SK-MEL-5 (cell line): ENCODE measurements around the gene GOLGA6A. TPM values are rescaled to one million over a fixed set of nuclear protein-coding genes. Genes with fewer than 3 reads are reported as not detected.
"Not testable (repeated sequence)": the region's sequence is repeated elsewhere in the genome, so short reads cannot be mapped to it uniquely, and the experiment has no call there.

Experiments used
- DNase-seq: peaks from one replicate; pipeline ENCODE4 v3.0.0-alpha.2; 2016; ENCODE audit warnings: low read depth, low spot score
- in situ Hi-C: cut with HindIII; loops from 2 replicates; pipeline ENCODE4 v1.10.0; 2016; ENCODE audit warnings: low sequenced_read_pairs, high pct_unique_total_duplicates, low pct_unique_long_range_greater_than_20kb
- total RNA-seq: library from RNA; depleted of rRNA; stranded (reverse); fragments of >200 nt; shearing (Covaris generic); gene quantifications from 2 replicates; pipeline ENCODE4 v1.2.3, GENCODE V29; 2014

The GOLGA6A gene
- total RNA-seq, 1 experiment from 2014 or later, result not detected

DNA sequence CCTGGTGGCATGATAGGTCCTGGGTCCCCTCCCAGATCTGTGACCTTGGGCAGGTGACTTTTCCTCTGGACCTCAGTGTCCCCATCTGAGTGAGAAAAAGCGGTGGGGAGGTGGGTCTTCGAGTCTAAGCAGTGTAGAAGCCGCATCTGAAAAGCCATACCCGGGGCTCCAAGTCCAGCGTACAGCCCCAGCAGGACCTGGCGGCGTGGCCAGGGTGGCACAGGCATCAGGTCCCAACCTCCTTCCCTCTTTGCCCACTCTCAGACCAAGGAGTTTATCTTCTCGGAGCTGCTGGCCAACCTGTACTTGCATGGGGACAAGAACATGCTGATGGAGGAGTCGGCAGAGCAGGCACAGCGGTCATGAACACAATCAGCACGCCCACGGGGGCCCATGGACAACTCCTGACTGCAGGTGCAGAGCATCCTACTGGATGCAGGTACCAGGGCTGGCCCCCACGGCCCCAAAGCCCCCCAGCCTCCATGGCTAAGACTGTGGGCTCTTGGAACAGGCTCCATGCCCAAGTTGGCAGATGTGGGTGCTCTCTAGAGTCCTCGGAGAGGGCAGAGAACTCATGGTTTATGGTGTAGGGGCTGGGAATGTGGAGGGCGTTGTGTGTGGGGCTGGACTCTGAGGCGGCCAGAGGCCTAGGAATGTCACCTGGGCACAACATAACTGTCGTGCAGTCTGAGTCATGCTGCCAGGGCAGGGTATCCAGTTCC is 18.8 kb downstream of the GOLGA6A start:
- in situ Hi-C loops, DNase-seq: not testable (repeated sequence)

DNA sequence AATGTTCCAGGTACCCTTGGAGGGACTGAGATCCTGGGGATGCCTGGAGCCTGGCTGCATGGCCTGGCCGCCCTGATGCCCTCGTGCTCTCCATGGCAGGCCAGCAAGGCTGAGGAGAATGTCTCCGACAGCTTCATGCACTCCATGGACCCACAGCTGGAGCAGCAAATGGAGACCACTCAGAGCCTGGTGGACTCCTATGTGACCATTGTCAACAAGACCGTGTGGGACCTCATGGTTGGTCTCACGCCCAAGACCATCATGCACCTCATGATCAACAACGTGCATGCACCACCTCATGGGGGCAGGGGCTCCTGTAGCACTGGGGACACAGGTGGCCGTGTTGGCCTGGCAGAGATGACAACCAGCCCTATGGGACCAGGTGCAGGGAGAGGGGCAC is 19.7 kb downstream of the GOLGA6A start:
- DNase-seq, result no peak
- in situ Hi-C loops, result no loop called here

DNA sequence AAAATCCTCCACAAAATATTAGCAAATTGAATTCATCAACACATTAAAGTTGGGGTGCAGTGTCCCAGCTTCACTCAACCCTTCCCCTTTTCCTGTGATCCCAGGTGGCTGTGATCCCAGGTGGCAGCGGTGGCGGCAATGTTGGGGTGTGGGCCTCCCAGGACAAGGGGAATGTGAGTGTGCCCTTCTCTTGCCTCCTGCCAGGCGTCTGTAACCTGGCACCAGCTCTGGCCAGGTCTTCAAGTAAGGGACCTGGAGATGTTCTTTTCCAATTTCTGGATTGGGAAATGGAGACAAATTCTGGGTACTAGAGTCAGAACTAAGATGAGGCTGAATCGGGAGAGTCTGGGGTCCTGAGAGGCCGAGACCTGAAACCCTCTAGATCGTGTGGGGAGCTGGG is 20.1 kb downstream of the GOLGA6A start:
- in situ Hi-C loops, result no loop called here
- no peak for DNase-seq

DNA sequence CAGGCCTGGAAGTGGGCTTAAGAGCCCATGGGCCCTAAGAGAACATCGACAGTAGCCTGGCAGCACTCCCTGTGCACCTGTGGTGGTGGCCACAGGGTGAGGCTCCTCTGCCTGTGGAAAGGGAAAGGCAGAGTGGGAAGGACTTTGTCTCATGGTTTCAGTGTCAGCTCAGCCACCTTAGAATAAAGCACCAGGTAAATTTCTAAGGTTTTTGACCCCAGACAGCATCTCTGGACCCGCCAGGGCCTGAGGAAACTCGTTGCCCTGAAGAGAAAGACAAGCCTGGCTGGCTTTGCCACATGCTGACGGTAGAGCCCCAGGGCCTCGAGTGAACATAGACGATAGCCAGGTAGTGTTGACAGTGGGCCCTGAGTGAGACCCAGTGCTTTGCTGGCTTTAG is 22.1 kb downstream of the GOLGA6A start:
- DNase-seq, result no peak
- in situ Hi-C loops, result no loop called here

DNA sequence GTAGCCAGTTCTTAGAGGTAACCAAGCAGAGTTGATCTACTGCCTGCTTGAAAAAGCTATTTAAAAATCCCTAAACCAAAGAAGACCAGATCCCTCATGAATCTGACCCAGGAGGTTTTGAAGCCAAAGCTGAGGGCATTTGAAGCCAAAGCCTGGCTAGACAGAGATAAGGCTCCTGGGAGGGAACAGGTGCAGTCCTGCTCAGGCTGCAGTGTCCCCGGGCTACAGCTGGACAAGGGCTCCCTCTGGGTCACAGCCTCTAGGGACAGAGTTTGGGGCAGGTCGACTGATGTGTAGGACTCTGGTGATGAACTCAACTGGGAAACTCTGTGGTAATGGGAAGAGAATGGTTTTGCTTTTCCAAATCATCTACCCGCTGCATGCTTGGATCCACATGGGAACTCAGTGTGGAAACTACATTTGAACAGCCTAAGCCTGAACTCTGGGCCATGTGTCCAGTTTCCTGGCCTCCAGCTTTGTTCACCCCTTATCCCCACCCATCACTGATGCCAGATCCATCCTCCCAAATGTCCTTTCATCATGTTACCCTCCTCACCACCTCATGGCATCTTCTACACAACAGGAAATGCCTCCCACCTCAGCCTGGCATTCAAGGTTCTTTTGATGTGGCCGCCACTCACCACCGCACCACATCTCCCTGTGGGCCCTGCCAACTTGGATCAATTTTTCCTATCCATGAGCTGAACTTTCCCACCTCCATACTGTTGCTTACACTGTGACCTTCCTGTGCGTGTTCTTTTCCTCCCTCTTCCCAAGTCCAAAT is 23.1 kb downstream of the GOLGA6A start:
- in situ Hi-C loops, DNase-seq: not testable (repeated sequence)

DNA sequence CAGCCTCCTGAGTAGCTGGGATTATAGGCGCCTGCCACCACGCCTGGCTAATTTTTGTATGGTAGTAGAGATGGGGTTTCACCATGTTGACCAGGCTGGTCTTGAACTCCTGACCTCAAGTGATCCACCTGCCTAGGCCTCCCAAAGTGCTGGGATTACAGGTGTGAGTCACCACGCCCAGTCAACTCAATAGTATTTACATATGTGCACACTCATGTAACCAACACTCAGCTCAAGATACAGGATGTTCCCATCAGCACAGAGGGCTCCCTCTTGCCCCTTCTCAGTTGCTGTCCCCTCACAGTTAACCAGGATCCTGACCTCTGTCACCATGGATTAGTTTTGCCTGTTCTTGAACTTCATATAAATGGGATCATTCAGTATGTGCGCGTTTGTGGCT is 26.0 kb downstream of the GOLGA6A start:
- in situ Hi-C loops, DNase-seq: not testable (repeated sequence)

DNA sequence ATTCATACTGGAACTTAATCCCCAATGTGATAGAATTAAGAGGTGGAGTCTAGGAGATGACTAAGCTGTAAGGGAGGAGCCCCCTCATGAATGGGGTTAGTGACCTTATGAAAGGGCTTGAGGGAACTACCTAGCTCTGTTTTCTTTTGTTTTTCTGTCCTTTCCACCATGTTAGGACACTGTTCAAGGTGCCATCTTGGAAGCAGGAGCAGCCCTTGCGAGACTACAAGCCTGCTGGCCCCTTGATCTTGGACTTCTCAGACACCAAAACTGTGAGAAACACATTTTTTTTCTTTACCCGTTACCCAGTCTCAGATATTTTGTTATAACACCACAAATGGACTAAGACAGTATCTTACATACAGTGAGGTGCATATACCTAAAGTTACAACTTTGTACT is 26.5 kb downstream of the GOLGA6A start:
- in situ Hi-C loops, result no loop called here
- peak; percentile 40 for DNase-seq

DNA sequence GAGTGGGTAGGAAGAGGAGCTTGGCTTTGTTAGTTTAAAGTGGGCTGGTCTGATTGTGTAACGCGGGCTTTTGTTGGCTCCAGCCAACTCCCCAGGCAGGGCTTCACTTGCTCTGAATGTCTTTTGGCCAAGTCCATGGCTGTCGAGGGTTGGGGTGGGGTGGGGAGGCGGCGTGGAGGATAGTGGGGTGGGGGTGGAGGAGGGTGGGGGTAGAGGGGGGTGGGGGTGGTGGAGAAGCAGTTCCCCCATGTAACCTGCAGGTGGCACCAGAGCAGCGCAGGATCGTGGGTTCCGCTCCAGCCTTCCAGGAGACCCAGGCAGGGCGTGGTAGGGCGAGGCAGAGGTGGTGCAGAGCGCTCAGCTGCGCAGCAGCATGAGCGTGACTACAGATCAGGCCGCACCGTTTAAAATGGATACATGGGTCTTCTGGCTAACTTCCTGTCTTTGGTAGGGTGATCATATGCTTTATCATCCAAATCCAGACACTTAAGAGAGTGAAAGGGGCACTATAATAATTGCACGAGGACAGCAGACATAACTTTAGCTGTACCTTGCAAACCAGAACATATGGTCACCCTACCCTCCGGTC is 28.3 kb downstream of the GOLGA6A start:
- DNase-seq, result peak; percentile 74
- in situ Hi-C loops, result no loop called here

DNA sequence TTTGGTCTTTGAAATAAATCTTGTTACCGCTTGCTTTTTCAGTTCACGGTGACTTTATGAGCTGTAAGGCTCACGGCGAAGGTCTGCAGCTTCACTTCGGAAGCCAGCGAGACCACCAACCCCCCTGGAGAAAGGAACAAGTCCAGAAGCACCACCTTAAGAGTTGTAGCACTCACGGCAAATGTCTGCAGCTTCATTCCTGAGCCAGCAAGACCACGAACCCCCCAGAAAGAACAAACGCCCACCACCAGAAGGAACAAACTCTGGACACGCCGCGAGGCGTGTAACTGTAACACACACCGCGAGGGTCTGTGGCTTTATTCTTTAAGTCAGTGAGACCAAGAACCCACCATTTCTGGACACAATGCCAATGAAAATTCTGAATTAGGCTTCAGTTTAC is 28.8 kb downstream of the GOLGA6A start:
- DNase-seq, result no peak
- in situ Hi-C loops, result no loop called here

DNA sequence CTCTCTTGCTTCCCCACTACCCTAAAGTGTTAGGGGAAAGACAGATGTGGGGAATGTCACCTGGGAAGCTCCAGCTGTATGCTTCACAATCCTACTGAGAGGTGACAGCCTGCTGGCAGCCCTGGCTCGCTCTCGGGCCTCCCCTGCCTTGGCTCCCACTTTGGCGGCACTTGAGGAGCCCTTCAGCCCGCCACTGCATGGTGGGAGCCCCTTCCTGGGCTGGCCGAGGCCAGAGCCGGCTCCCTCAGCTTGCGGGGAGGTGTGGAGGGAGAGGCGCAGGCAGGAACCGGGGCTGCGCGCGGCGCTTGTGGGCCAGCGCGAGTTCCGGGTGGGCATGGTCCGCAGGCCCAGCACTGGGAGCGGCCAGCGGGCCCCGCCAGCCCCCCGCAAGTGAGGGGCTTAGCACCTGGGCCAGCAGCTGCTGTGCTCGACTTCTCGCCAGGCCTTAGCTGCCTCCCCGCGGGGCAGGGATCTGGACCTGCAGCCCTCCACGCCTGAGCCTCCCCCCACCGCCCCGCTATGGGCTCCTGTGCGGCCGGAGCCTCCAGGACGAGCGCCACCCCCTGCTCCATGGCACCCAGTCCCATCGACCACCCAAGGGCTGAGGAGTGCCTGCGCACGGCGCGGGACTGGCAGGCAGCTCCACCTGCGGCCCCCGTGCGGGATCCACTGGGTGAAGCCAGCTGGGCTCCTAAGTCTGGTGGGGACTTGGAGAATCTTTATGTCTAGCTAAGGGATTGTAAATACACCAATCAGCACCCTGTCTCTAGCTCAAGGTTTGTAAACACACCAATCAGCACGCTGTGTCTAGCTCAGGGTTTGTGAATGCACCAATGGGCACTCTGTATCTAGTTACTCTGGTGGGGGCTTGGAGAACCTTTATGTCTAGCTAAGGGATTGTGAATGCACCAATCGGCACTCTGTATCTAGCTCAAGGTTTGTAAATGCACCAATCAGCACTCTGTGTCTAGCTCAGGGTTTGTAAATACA is 29.8 kb downstream of the GOLGA6A start:
- DNase-seq, in situ Hi-C loops: not testable (repeated sequence)

DNA sequence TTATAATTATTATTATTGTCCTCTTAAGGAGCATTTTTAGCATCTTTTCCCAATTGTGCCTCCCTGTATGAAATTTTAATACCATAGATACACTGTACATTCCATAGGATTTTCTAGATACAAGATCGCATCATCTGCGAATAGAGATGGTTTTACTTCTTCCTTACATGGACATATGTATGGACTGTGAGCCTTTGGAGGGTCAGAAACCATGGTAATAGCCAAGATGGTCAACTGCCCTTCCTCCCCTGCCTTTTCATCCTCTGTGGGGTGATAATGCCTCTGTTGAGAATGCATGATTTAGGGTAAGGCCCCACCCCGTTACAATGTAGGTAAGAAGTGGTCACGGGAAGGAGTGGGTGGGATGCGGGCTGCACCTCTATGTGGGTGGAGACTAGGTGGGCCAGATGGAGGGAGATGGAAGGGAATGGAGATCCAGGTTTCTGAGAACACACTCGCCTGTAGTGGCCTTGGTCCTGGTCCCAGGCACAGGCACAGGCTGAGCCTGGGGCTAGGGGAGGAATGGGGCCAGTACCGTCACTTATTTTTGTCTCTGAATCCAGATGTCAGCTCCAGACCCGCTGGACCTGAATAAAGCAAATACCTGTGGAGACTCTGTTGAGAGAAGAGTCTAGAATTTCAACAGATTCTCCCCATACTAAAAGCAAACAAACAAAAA is 31.7 kb downstream of the GOLGA6A start:
- DNase-seq, result no peak
- in situ Hi-C loops, result no loop called here

DNA sequence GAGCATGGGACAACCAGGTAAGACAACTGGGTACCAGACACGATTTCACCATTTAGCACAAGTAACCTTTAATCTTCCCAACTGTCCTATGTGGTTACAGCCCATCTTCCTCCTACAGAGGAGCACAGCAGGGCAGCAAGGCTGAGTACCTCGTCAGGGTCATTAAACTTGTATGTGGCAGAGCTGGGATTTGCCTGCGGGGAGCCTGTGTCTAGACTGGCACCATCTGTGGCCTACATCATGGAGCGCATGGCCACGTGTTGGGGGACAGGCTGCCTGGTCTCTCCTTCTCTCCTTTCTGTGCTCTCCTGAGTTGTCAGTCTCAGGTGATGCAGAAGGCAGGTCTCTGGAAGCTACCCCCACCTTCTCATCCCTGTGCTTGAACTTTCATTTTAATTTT is 32.2 kb downstream of the GOLGA6A start:
- in situ Hi-C loops, result no loop called here
- no peak for DNase-seq

DNA sequence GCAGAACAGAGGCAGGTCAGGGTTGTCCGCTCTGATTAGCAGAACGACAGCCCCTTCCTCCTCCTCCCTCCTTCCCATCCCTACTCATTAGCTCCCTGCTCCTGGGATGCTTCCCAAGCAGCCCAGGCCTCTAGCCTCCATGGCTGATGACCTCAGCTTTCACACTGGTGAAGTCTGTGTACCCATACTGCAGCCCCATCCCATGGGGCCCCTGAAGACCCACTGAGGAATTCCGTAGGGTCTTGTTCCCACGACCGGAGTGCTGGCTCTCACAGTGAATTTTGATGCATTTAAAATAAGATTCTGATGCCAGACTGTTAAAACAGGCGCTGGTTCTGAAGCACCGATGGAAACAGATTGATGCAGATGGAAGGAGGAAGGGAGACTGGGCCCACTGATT is 36.1 kb downstream of the GOLGA6A start:
- DNase-seq, result no peak
- in situ Hi-C loops, result no loop called here

DNA sequence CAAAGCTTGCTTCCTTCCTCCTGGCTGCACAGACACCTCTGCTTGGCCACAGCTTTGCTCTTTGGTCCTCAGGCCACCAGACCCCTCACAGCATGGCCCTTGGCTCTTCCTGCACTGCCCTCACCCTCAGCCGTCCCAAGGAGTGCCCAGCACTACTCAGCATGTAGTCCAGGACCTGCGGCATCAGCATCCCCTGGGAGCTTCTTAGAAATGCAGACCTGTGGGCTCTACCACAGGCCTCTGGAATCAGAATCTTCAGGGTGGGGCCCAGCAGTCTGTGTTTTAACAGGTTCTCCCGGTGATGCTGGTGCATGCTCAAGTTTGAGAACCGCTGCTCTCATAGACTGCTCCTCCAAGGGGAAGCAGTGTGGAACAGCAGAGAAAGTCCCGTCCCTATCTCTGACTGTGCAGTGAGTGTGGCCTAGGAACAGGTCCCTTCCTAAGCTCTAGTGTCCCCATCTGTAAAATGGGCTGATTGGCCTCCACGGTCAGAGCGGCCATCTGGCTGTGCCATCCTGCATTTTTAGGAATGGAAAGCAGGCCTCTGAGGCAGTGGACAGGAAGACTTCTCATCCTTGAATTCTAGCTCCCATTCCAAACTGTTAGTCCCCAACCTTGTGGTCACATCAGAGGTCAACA is 36.6 kb downstream of the GOLGA6A start:
- in situ Hi-C loops, result no loop called here
- no peak for DNase-seq

DNA sequence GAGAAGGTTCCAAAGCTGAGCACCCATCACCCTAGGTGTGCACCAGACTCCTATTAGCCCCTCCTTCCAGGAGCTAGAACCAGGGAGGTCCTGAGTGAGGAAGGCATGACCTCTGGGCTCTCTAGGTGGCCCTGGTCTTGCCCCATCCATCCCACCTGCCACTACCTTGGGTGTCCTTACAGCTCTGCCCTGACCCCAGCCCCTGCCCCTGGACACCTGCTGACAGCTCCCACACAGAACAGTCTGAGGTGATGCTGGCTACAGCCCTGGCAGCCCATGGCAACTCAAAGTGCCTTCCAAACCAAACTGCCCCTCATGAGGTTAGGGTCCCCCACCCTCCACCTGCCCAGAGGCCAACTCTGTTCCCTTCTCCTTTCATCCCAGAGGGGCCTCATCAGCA is 37.2 kb downstream of the GOLGA6A start:
- in situ Hi-C loops, result no loop called here
- DNase-seq, result no peak

DNA sequence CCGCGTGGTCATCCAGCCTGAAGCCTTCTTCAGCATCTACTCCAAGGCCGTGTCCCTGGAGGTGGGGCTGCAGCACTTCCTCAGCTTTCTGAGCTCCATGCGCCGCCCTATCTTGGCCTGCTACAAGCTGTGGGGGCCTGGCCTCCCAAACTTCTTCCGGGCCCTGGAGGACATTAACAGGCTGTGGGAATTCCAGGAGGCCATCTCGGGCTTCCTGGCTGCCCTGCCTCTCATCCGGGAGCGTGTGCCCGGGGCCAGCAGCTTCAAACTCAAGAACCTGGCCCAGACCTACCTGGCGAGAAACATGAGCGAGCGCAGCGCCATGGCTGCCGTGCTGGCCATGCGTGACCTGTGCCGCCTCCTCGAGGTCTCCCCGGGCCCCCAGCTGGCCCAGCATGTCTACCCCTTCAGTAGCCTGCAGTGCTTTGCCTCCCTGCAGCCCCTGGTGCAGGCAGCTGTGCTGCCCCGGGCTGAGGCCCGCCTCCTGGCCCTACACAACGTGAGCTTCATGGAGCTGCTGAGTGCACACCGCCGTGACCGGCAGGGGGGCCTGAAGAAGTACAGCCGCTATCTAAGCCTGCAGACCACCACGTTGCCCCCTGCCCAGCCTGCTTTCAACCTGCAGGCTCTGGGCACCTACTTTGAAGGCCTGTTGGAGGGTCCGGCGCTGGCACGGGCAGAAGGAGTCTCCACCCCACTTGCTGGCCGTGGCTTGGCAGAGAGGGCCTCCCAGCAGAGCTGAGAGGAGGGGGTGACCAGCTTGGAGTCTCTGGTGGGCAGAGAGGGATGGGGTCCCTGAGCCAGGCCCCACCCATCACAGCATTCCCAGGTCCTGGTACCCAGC is 37.9 kb downstream of the GOLGA6A start:
- no peak for DNase-seq
- in situ Hi-C loops, result no loop called here
